Caco-2 (cell line): ENCODE results near the gene C4orf50. TPM values are rescaled to one million over a fixed set of nuclear protein-coding genes. Genes with fewer than 3 reads are reported as not detected.

ENCODE experiments used
- BruUV-seq: library from RNA; stranded (reverse); fragments of 400-500 nt; replicated peaks from 2 replicates; lab custom pipeline; 2021; lab: Mats Ljungman, UMichigan
- CTCF ChIA-PET: fragments of 300-600 bp; sonication (Branson Sonifier 250); formaldehyde crosslinking; loops from one replicate; lab custom pipeline; 2022; ENCODE audit warnings: antibody characterized with exemption; lab: Charles Lee
- POLR2A ChIA-PET: fragments of 300-600 bp; sonication (Branson Sonifier 250); formaldehyde crosslinking; loops from one replicate; lab custom pipeline; 2022; ENCODE audit warnings: antibody characterized with exemption; lab: Charles Lee
- DNase-seq, 2 experiments: peaks; one replicate each; pipeline versions ENCODE4 v3.0.0 to v3.0.0-alpha.2; 2020 to 2022
- H3K27me3 ChIP-seq: replicated peaks from 2 replicates; pipeline ENCODE4 v1.6.0; 2011; ENCODE audit warnings: low read length; ENCODE audit not compliant: control insufficient read depth, insufficient read depth
- H3K36me3 ChIP-seq: 2 replicates; pipeline ENCODE4 v1.5.1; 2011; ENCODE audit warnings: low read length; ENCODE audit not compliant: control insufficient read depth, insufficient read depth
- H3K4me1 ChIP-seq: fragments of 250-450 bp; sonication (Bioruptor Pico); 2 replicates; pipeline ENCODE4 v1.5.1; 2020; ENCODE audit warnings: mild to moderate bottlenecking
- H3K4me3 ChIP-seq: 2 replicates; pipeline ENCODE4 v1.5.1; 2011; ENCODE audit warnings: low read depth, mild to moderate bottlenecking, control low read depth, low read length
- H3K9me3 ChIP-seq: fragments of 250-450 bp; sonication (Bioruptor Pico); 2 replicates; pipeline ENCODE4 v1.5.1; 2020; ENCODE audit warnings: mild to moderate bottlenecking, moderate library complexity
- H3K27ac Mint-ChIP-seq: one replicate; pipeline ENCODE4 v1.8.0; 2022; ENCODE audit warnings: mixed read lengths; ENCODE audit not compliant: unreplicated experiment
- H3K27me3 Mint-ChIP-seq: one replicate; pipeline ENCODE4 v1.8.0; 2022; ENCODE audit warnings: mixed read lengths; ENCODE audit not compliant: insufficient read depth, unreplicated experiment
- H3K36me3 Mint-ChIP-seq: one replicate; pipeline ENCODE4 v1.8.0; 2022; ENCODE audit warnings: mild to moderate bottlenecking, mixed read lengths; ENCODE audit not compliant: insufficient read depth, unreplicated experiment
- H3K4me1 Mint-ChIP-seq: one replicate; pipeline ENCODE4 v1.8.0; 2022; ENCODE audit warnings: low read depth, mixed read lengths; ENCODE audit not compliant: unreplicated experiment
- H3K4me3 Mint-ChIP-seq: one replicate; pipeline ENCODE4 v1.8.0; 2022; ENCODE audit warnings: mild to moderate bottlenecking, moderate library complexity, mixed read lengths; ENCODE audit not compliant: unreplicated experiment
- H3K9me3 Mint-ChIP-seq: one replicate; pipeline ENCODE4 v1.8.0; 2022; ENCODE audit warnings: mixed read lengths; ENCODE audit not compliant: unreplicated experiment
- intact Hi-C: fragments of 100-400 bp; cut with micrococcal nuclease; formaldehyde crosslinking; loops from one replicate; pipeline ENCODE4 v1.10.0; 2022; ENCODE audit not compliant: unreplicated experiment
- total RNA-seq: library from RNA; stranded (reverse); gene quantifications from 2 replicates; pipeline ENCODE4 v1.2.3, GENCODE V29; 2022
- TF ChIP-seq, protein P1 (sequence below), 2 experiments: fragments of 200-600 bp in 1 of 2; IDR thresholded peaks; 1 replicate in 1 of 2; 2 replicates in 1 of 2; pipeline versions ENCODE4 v1.5.1 to v1.8.0; 2011 to 2022; ENCODE audit warnings: antibody characterized with exemption in 1 of 2, control low read depth in 1 of 2, inconsistent platforms in 1 of 2, low read depth in 1 of 2, low read length in 1 of 2, mild to moderate bottlenecking in 1 of 2, moderate library complexity in 1 of 2; ENCODE audit not compliant: insufficient read depth in 1 of 2, severe bottlenecking in 1 of 2, unreplicated experiment in 1 of 2

Gene C4orf50
- total RNA-seq, 1 experiment from 2014 or later = not detected

DNA sequence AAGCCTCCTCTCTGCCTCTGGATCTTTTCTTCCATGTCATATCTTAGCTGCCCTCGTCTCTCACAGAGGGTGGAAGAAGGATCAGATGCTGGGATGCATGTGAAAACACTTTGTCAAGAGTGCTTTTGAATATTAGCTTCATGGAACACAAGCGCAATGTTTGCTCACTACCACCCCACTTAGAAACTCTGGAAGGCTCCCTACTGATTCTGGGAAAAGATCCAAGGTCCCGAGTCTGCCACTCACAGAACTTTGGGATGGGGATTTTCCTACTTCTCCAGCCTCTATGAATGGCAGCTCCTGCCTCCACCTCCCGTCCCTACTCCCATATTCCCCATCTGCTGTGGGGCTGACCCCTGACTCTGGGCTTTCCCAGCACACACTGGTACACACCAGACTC is 85.1 kb downstream of the C4orf50 start:
- Histone ChIP-seq H3K4me1 (no peaks in the 10 kb centered on the region), H3K27me3 (no peaks in the 10 kb centered on the region), H3K9me3 (no peaks in the 10 kb centered on the region), H3K4me3 (no peak overlapping the region), H3K36me3 (no peaks in the 10 kb centered on the region)
- H3K9me3 Mint-ChIP-seq = no peaks in the 10 kb centered on the region
- no TSS peak for BruUV-seq
- H3K36me3 Mint-ChIP-seq = no peaks in the 10 kb centered on the region
- ChIA-PET POLR2A (no interaction called here), CTCF (no interaction called here)
- no peak overlapping the region for H3K27ac Mint-ChIP-seq
- H3K4me3 Mint-ChIP-seq = no peak overlapping the region
- no peak for DNase-seq
- TF ChIP-seq, protein P1, sequence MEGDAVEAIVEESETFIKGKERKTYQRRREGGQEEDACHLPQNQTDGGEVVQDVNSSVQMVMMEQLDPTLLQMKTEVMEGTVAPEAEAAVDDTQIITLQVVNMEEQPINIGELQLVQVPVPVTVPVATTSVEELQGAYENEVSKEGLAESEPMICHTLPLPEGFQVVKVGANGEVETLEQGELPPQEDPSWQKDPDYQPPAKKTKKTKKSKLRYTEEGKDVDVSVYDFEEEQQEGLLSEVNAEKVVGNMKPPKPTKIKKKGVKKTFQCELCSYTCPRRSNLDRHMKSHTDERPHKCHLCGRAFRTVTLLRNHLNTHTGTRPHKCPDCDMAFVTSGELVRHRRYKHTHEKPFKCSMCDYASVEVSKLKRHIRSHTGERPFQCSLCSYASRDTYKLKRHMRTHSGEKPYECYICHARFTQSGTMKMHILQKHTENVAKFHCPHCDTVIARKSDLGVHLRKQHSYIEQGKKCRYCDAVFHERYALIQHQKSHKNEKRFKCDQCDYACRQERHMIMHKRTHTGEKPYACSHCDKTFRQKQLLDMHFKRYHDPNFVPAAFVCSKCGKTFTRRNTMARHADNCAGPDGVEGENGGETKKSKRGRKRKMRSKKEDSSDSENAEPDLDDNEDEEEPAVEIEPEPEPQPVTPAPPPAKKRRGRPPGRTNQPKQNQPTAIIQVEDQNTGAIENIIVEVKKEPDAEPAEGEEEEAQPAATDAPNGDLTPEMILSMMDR (IDR thresholded peaks at IDR 0.05; ENCODE audit: insufficient read depth in 1 of 2, low read depth in 1 of 2, low read length in 1 of 2, severe bottlenecking in 1 of 2, unreplicated experiment in 1 of 2) = no peak
- no peaks in the 10 kb centered on the region for H3K4me1 Mint-ChIP-seq
- intact Hi-C loops = no loop called here
- peaks cover 22% of the 10 kb centered on the region for H3K27me3 Mint-ChIP-seq

- Mint-ChIP-seq H3K27ac (no peak overlapping the region), H3K27me3 (peaks cover 30% of the 10 kb centered on the region), H3K4me1 (no peaks in the 10 kb centered on the region), H3K36me3 (no peaks in the 10 kb centered on the region), H3K9me3 (no peaks in the 10 kb centered on the region), H3K4me3 (no peak overlapping the region)
- Histone ChIP-seq H3K4me3 (no peak overlapping the region), H3K27me3 (no peaks in the 10 kb centered on the region), H3K36me3 (no peaks in the 10 kb centered on the region), H3K9me3 (no peaks in the 10 kb centered on the region), H3K4me1 (no peaks in the 10 kb centered on the region)
- TF ChIP-seq, protein P1 (IDR thresholded peaks at IDR 0.05; ENCODE audit: insufficient read depth in 1 of 2, low read depth in 1 of 2, low read length in 1 of 2, severe bottlenecking in 1 of 2, unreplicated experiment in 1 of 2) = no peak
- intact Hi-C loops = no loop called here
- no TSS peak for BruUV-seq
- ChIA-PET CTCF (no interaction called here), POLR2A (no interaction called here)
- DNase-seq = no peak
Observed at GRCh38 chr4:5932035-5932568, 86.1 kb downstream of the C4orf50 start.

GRCh38 chr4:5931526-5931925 is 86.7 kb downstream of the C4orf50 start:
- ChIA-PET POLR2A (no interaction called here), CTCF (no interaction called here)
- H3K4me1 Mint-ChIP-seq = no peaks in the 10 kb centered on the region
- H3K9me3 Mint-ChIP-seq = no peaks in the 10 kb centered on the region
- H3K27me3 Mint-ChIP-seq = peaks cover 27% of the 10 kb centered on the region
- H3K36me3 Mint-ChIP-seq = no peaks in the 10 kb centered on the region
- no peaks in the 10 kb centered on the region for H3K4me1 ChIP-seq
- H3K4me3 ChIP-seq = no peak overlapping the region
- no peak for DNase-seq
- intact Hi-C loops = no loop called here
- no peaks in the 10 kb centered on the region for H3K27me3 ChIP-seq
- H3K9me3 ChIP-seq = no peaks in the 10 kb centered on the region
- H3K27ac Mint-ChIP-seq = no peak overlapping the region
- BruUV-seq = no TSS peak
- TF ChIP-seq, protein P1 (IDR thresholded peaks at IDR 0.05; ENCODE audit: insufficient read depth in 1 of 2, low read depth in 1 of 2, low read length in 1 of 2, severe bottlenecking in 1 of 2, unreplicated experiment in 1 of 2) = no peak
- H3K36me3 ChIP-seq = no peaks in the 10 kb centered on the region
- H3K4me3 Mint-ChIP-seq = no peak overlapping the region
